IMR-90 (cell line): ENCODE measurements around the gene SPPL2B. TPM values are rescaled to one million over a fixed set of nuclear protein-coding genes. Genes with fewer than 3 reads are reported as not detected.

Source experiments
- ATAC-seq: fragments of 200-7000 bp; cut with Tn5 transposase; 2 replicates; pipeline ENCODE4 v1.9.1; 2020; ENCODE audit warnings: low read depth, mild to moderate bottlenecking, moderate library complexity
- BruUV-seq: library from RNA; stranded (reverse); fragments of 400-500 nt; replicated peaks from 2 replicates; lab custom pipeline; 2021; lab: Mats Ljungman, UMichigan
- CTCF ChIA-PET: fragments of 300-600 bp; formaldehyde crosslinking; extraction: SDS; loops from one replicate; lab custom pipeline; 2021; ENCODE audit warnings: antibody characterized with exemption; lab: Yijun Ruan, JAX
- POLR2A ChIA-PET: fragments of 300-600 bp; sonication (Branson Sonifier 250); formaldehyde crosslinking; loops from one replicate; lab custom pipeline; 2022; ENCODE audit warnings: antibody characterized with exemption; ENCODE audit not compliant: unreplicated experiment; lab: Charles Lee
- DNase-seq: peaks from one replicate; pipeline ENCODE4 v3.0.0; 2013
- H2AFZ ChIP-seq: replicated peaks from 2 replicates; pipeline ENCODE3; 2013; ENCODE audit warnings: low read length, mild to moderate bottlenecking; ENCODE audit not compliant: poor library complexity
- H2AK5ac ChIP-seq: 2 replicates; pipeline ENCODE4 v1.6.1; 2013; ENCODE audit warnings: low read depth, low read length, inconsistent platforms
- H2AK9ac ChIP-seq: replicated peaks from 2 replicates; pipeline ENCODE3; 2013; ENCODE audit warnings: mild to moderate bottlenecking, low read depth, low read length, moderate library complexity; ENCODE audit not compliant: poor library complexity
- H2BK120ac ChIP-seq: 2 replicates; pipeline ENCODE4 v1.6.1; 2013; ENCODE audit warnings: low read depth, low read length, inconsistent platforms
- H2BK15ac ChIP-seq: 3 replicates; pipeline ENCODE4 v1.6.1; 2013; ENCODE audit warnings: low read depth, low read length, inconsistent platforms
- H2BK20ac ChIP-seq: 2 replicates; pipeline ENCODE4 v1.6.1; 2013; ENCODE audit warnings: low read depth, mild to moderate bottlenecking, inconsistent platforms, low read length, moderate library complexity
- H2BK5ac ChIP-seq: 2 replicates; pipeline ENCODE4 v1.6.1; 2013; ENCODE audit warnings: mild to moderate bottlenecking, low read depth, low read length, inconsistent platforms; ENCODE audit not compliant: poor library complexity, severe bottlenecking
- H3K14ac ChIP-seq: replicated peaks from 2 replicates; pipeline ENCODE4 v1.6.1; 2013; ENCODE audit warnings: low read depth, low read length, inconsistent platforms
- H3K18ac ChIP-seq: 2 replicates; pipeline ENCODE4 v1.6.1; 2013; ENCODE audit warnings: low read depth, low read length, control low read depth
- H3K23ac ChIP-seq: 2 replicates; pipeline ENCODE4 v1.6.1; 2013; ENCODE audit warnings: low read depth, low read length, inconsistent platforms
- H3K27ac ChIP-seq: 2 replicates; pipeline ENCODE4 v1.5.1; 2013; ENCODE audit warnings: mild to moderate bottlenecking, control low read depth, low read length; ENCODE audit not compliant: insufficient read depth
- H3K27me3 ChIP-seq: 2 replicates; pipeline ENCODE4 v1.6.1; 2013; ENCODE audit warnings: low read length; ENCODE audit not compliant: control insufficient read depth, insufficient read depth
- H3K36me3 ChIP-seq: 2 replicates; pipeline ENCODE4 v1.6.1; 2013; ENCODE audit warnings: low read length, mixed read lengths; ENCODE audit not compliant: control insufficient read depth, insufficient read depth
- H3K4ac ChIP-seq: 2 replicates; pipeline ENCODE4 v1.6.1; 2013; ENCODE audit warnings: low read depth, low read length, inconsistent platforms
- H3K4me1 ChIP-seq: 2 replicates; pipeline ENCODE4 v1.6.1; 2013; ENCODE audit warnings: low read length, mixed read lengths; ENCODE audit not compliant: control insufficient read depth, insufficient read depth
- H3K4me2 ChIP-seq: 2 replicates; pipeline ENCODE4 v1.6.1; 2013; ENCODE audit warnings: low read depth, mild to moderate bottlenecking, control low read depth, low read length, moderate library complexity
- H3K4me3 ChIP-seq: 2 replicates; pipeline ENCODE4 v1.5.1; 2013; ENCODE audit warnings: low read depth, mild to moderate bottlenecking, control low read depth, low read length, moderate library complexity; ENCODE audit not compliant: insufficient read depth
- H3K56ac ChIP-seq: 2 replicates; pipeline ENCODE4 v1.6.1; 2013; ENCODE audit warnings: low read length, inconsistent platforms; ENCODE audit not compliant: insufficient read depth; ENCODE audit errors: extremely low read depth
- H3K79me1 ChIP-seq, 2 experiments: 2 replicates each; pipeline ENCODE4 v1.6.1; 2013; ENCODE audit warnings: low read length in 2 of 2, inconsistent platforms in 1 of 2, low read depth in 1 of 2
- H3K9ac ChIP-seq: 2 replicates; pipeline ENCODE4 v1.6.1; 2013; ENCODE audit warnings: low read depth, low read length, control low read depth
- H3K9me1 ChIP-seq: 2 replicates; pipeline ENCODE4 v1.6.1; 2013; ENCODE audit warnings: low read length, inconsistent platforms; ENCODE audit not compliant: insufficient read depth
- H3K9me3 ChIP-seq: 2 replicates; pipeline ENCODE4 v1.6.1; 2013; ENCODE audit warnings: low read length; ENCODE audit not compliant: control insufficient read depth, insufficient read depth
- H4K20me1 ChIP-seq: 2 replicates; pipeline ENCODE4 v1.6.1; 2013; ENCODE audit warnings: low read length, inconsistent platforms; ENCODE audit not compliant: insufficient read depth
- H4K5ac ChIP-seq: 2 replicates; pipeline ENCODE4 v1.6.1; 2013; ENCODE audit warnings: mild to moderate bottlenecking, low read depth, low read length, control low read depth
- H4K8ac ChIP-seq, 2 experiments: 2 replicates each; pipeline ENCODE4 v1.6.1; 2013; ENCODE audit warnings: low read depth in 2 of 2, low read length in 2 of 2, control low read depth in 1 of 2, inconsistent platforms in 1 of 2
- H4K91ac ChIP-seq: 2 replicates; pipeline ENCODE4 v1.6.1; 2013; ENCODE audit warnings: low read depth, low read length, inconsistent platforms; ENCODE audit not compliant: insufficient read depth
- BHLHE40 ChIP-seq: fragments of 150-350 bp; IDR thresholded peaks from 2 replicates; pipeline ENCODE4 v1.6.1; 2016; ENCODE audit warnings: mild to moderate bottlenecking, low read depth, low read length
- FOS ChIP-seq: fragments of 150-350 bp; IDR thresholded peaks from 2 replicates; pipeline ENCODE4 v1.6.1; 2016; ENCODE audit warnings: low read depth, low read length
- MXI1 ChIP-seq: IDR thresholded peaks from 2 replicates; pipeline ENCODE4 v1.6.1; 2012; ENCODE audit warnings: low read depth, mild to moderate bottlenecking, low read length, moderate library complexity, borderline replicate concordance
- WGBS, 2 experiments: methylation state at CpG; one replicate each; pipeline versions ENCODE4 v1.1.5 to v1.1.7; 2013; ENCODE audit warnings: missing lambda C conversion rate in 2 of 2; ENCODE audit not compliant: insufficient read length in 1 of 2; ENCODE audit errors: extremely low coverage in 2 of 2; 5-methylcytosine and 5-hydroxymethylcytosine counted together
- dilution Hi-C: fragments of 300-500 bp; cut with HindIII; formaldehyde crosslinking; loops from one replicate; pipeline ENCODE4 v1.14.3; 2018; ENCODE audit warnings: low sequenced_read_pairs; ENCODE audit not compliant: unreplicated experiment
- in situ Hi-C: fragments of 300-500 bp; cut with MboI; formaldehyde crosslinking; loops from 3 replicates; pipeline ENCODE4 v1.14.3; 2019; ENCODE audit warnings: low sequenced_read_pairs, inconsistent platforms, mixed read lengths
- intact Hi-C: fragments of 100-400 bp; cut with micrococcal nuclease; formaldehyde crosslinking; loops from 2 replicates; pipeline ENCODE4 v1.10.0; 2022
- polyA plus RNA-seq, 3 experiments: library from polyadenylated mRNA; depleted of rRNA; stranded (reverse); fragments of >200 nt; gene quantifications; 2 replicates each; pipeline ENCODE4 v1.2.3, GENCODE V29; 2012; ENCODE audit warnings: low replicate concordance in 1 of 3
- total RNA-seq: library from RNA; depleted of rRNA; stranded (reverse); fragments of >200 nt; gene quantifications from 2 replicates; pipeline ENCODE4 v1.2.3, GENCODE V29; 2012

The SPPL2B gene
- total and polyA plus RNA-seq, 2 of the 4 experiments (the other 2 are of a cell fraction) = 3.4 to 45.7 TPM

DNA sequence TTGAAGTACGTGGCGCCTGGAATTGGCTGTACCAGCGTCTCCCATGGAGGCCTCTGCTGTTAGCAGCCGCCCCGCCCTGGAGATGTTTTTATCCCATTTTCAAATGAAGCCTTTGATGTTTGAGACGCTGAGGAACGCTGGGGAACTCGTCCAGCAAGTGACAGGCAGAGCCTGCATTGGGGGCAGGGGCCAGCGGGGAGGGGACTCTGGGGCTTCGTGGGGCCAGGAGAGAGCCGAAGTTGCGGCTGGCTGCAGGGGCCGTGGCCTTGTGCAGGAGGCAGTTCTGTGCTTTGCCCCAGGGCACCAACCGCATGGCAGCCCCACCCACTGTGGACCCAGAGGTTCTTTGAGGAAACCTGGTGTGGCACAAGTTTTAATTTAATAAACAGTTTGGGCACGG lies 13.5 kb downstream of the SPPL2B start:
- no peak overlapping the region for H3K4me2 ChIP-seq
- no peaks in the 10 kb centered on the region for H3K27me3 ChIP-seq
- peaks cover 36% of the 10 kb centered on the region for H3K36me3 ChIP-seq
- intact Hi-C loops = no loop called here
- H4K20me1 ChIP-seq = no peaks in the 10 kb centered on the region; the same call in none of the 2 replicates
- H3K9ac ChIP-seq = no peak overlapping the region
- ChIA-PET CTCF (no interaction called here), POLR2A (no interaction called here)
- H3K4ac ChIP-seq = no peak overlapping the region
- dilution Hi-C loops = no loop called here
- no TSS peak for BruUV-seq
- in situ Hi-C loops = no loop called here
- H3K14ac ChIP-seq = no peak overlapping the region
- no peaks in the 10 kb centered on the region for H3K9me1 ChIP-seq
- no peak for DNase-seq
- H2AFZ ChIP-seq = no peak overlapping the region
- H3K4me3 ChIP-seq = no peak overlapping the region
- no peak overlapping the region for H2BK120ac ChIP-seq
- H4K8ac ChIP-seq = no peak overlapping the region
- no peak overlapping the region for H2BK20ac ChIP-seq
- no peak overlapping the region for H2BK5ac ChIP-seq
- H3K27ac ChIP-seq = no peak overlapping the region
- no peak overlapping the region for H3K56ac ChIP-seq
- H2AK5ac ChIP-seq = no peak overlapping the region
- H4K91ac ChIP-seq = no peak overlapping the region
- peaks cover 0 to 12% of the 10 kb centered on the region in 2 experiments; a peak in 2 of 4 replicates for H3K79me1 ChIP-seq
- H3K18ac ChIP-seq = no peak overlapping the region
- H2BK15ac ChIP-seq = no peak overlapping the region
- no peaks in the 10 kb centered on the region for H3K4me1 ChIP-seq
- H2AK9ac ChIP-seq = no peak overlapping the region
- WGBS, 2 experiments = 67% methylated on average over 2 of the region's 15 CpGs; no CpG with 5 or more reads in 1 of the 2 experiments
- H4K5ac ChIP-seq = no peak overlapping the region
- no peak for ATAC-seq
- TF ChIP-seq MXI1 (no peak), FOS (no peak), BHLHE40 (no peak)
- H3K23ac ChIP-seq = no peak overlapping the region
- no peaks in the 10 kb centered on the region for H3K9me3 ChIP-seq
